Left ventricle myocardium inferior (tissue), 1 donor: Measurements from ENCODE around the gene ATP1A4. TPM values are rescaled to one million over a fixed set of nuclear protein-coding genes. Genes with fewer than 3 reads are reported as not detected.

Source experiments
- DNase-seq: peaks from one replicate; pipeline ENCODE4 v3.0.0-alpha.2; 2020
- H3K27ac ChIP-seq: fragments of 200-600 bp; replicated peaks from 2 replicates; pipeline ENCODE4 v1.8.0; 2021
- H3K27me3 ChIP-seq: fragments of 200-600 bp; 2 replicates; pipeline ENCODE4 v1.8.0; 2021; ENCODE audit warnings: low read depth
- H3K36me3 ChIP-seq: fragments of 200-600 bp; 2 replicates; pipeline ENCODE4 v1.8.0; 2021
- H3K4me1 ChIP-seq: fragments of 200-600 bp; 2 replicates; pipeline ENCODE4 v1.8.0; 2021
- H3K4me3 ChIP-seq: fragments of 200-600 bp; 2 replicates; pipeline ENCODE4 v1.8.0; 2021; ENCODE audit warnings: mild to moderate bottlenecking, moderate library complexity
- H3K9me3 ChIP-seq: fragments of 200-600 bp; replicated peaks from 2 replicates; pipeline ENCODE4 v1.8.0; 2021
- CTCF ChIP-seq: fragments of 200-600 bp; IDR thresholded peaks from 2 replicates; pipeline ENCODE4 v1.8.0; 2021; ENCODE audit warnings: antibody characterized with exemption, mild to moderate bottlenecking, borderline replicate concordance
- intact Hi-C: fragments of 100-400 bp; cut with micrococcal nuclease; formaldehyde crosslinking; loops from one replicate; pipeline ENCODE4 v1.11.0; 2022
- total RNA-seq: library from RNA; stranded (reverse); fragmentation: NEBNext Ultra II Directional; extraction: Animal tissue kit (Norgen Biotek cat#: 25700); gene quantifications from one replicate; pipeline ENCODE4 v1.2.1, GENCODE V29; 2021
- donor health status: DM: no; HTN: yes; CAD: no; lungs with severe emphysema.

ATP1A4 gene
- total RNA-seq, 1 donor from 2014 or later: 0.11 TPM

- Histone ChIP-seq H3K4me3 (no peak overlapping the region), H3K36me3 (peaks cover 90% of the 10 kb centered on the region), H3K4me1 (peaks cover 1% of the 10 kb centered on the region), H3K9me3 (no peaks in the 10 kb centered on the region), H3K27me3 (no peaks in the 10 kb centered on the region), H3K27ac (no peak overlapping the region)
- intact Hi-C loops: no loop called here
- no peak for DNase-seq
- no peak for TF ChIP-seq CTCF
These were observed 81.5 kb downstream of the ATP1A4 start for GRCh38 chr1:160232911-160233310.

Other genes starting within 250 kb of the ATP1A4 start
- 110 TPM for gene TAGLN2, start 226.1 kb upstream of the ATP1A4 start, total RNA-seq
- 0.25 TPM for gene IGSF9, start 206.0 kb upstream of the ATP1A4 start, total RNA-seq
- not detected for gene SLAMF9, start 197.4 kb upstream of the ATP1A4 start, total RNA-seq
- gene PIGM, start 119.6 kb upstream of the ATP1A4 start, total RNA-seq: 2.5 TPM
- not detected for gene KCNJ10, start 81.4 kb upstream of the ATP1A4 start, total RNA-seq
- 0.05 TPM for gene KCNJ9, start 70.1 kb upstream of the ATP1A4 start, total RNA-seq
- 18.2 TPM for gene IGSF8, start 53.0 kb upstream of the ATP1A4 start, total RNA-seq
- gene ATP1A2, start 35.8 kb upstream of the ATP1A4 start, total RNA-seq: 401 TPM
- gene CASQ1, start 39.0 kb downstream of the ATP1A4 start, total RNA-seq: 39.2 TPM
- 280 TPM for gene PEA15, start 53.8 kb downstream of the ATP1A4 start, total RNA-seq
- 162 TPM for gene DCAF8, start 110.9 kb downstream of the ATP1A4 start, total RNA-seq
- 97.6 TPM for gene PEX19, start 133.5 kb downstream of the ATP1A4 start, total RNA-seq
- gene COPA, start 191.6 kb downstream of the ATP1A4 start, total RNA-seq: 90.4 TPM
- 53.6 TPM for gene NCSTN, start 191.8 kb downstream of the ATP1A4 start, total RNA-seq
- gene NHLH1, start 215.5 kb downstream of the ATP1A4 start, total RNA-seq: not detected
- gene VANGL2, start 249.0 kb downstream of the ATP1A4 start, total RNA-seq: 2.1 TPM